ENCODE measurements around the gene EPB41L1.

The EPB41L1 gene

GRCh38 chr20:36217226-36217625 lies 62.7 kb downstream of the EPB41L1 start:
- POLR2A ChIA-PET = no interaction called here
- TF ChIP-seq, protein P1, sequence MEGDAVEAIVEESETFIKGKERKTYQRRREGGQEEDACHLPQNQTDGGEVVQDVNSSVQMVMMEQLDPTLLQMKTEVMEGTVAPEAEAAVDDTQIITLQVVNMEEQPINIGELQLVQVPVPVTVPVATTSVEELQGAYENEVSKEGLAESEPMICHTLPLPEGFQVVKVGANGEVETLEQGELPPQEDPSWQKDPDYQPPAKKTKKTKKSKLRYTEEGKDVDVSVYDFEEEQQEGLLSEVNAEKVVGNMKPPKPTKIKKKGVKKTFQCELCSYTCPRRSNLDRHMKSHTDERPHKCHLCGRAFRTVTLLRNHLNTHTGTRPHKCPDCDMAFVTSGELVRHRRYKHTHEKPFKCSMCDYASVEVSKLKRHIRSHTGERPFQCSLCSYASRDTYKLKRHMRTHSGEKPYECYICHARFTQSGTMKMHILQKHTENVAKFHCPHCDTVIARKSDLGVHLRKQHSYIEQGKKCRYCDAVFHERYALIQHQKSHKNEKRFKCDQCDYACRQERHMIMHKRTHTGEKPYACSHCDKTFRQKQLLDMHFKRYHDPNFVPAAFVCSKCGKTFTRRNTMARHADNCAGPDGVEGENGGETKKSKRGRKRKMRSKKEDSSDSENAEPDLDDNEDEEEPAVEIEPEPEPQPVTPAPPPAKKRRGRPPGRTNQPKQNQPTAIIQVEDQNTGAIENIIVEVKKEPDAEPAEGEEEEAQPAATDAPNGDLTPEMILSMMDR (IDR thresholded peaks at IDR 0.05; ENCODE audit: control extremely low read depth, extremely low read depth, low read depth, missing control alignments) = no peak
- CTCF ChIA-PET = interaction anchor here (1.1 to 4.4 kb wide), 5 partner anchors 10 to 222 kb away, joined by 4 to 31 read pairs (median 25); no protein-coding TSS in a partner anchor
- no peak for DNase-seq (ENCODE audit: extremely low spot score)

DNA sequence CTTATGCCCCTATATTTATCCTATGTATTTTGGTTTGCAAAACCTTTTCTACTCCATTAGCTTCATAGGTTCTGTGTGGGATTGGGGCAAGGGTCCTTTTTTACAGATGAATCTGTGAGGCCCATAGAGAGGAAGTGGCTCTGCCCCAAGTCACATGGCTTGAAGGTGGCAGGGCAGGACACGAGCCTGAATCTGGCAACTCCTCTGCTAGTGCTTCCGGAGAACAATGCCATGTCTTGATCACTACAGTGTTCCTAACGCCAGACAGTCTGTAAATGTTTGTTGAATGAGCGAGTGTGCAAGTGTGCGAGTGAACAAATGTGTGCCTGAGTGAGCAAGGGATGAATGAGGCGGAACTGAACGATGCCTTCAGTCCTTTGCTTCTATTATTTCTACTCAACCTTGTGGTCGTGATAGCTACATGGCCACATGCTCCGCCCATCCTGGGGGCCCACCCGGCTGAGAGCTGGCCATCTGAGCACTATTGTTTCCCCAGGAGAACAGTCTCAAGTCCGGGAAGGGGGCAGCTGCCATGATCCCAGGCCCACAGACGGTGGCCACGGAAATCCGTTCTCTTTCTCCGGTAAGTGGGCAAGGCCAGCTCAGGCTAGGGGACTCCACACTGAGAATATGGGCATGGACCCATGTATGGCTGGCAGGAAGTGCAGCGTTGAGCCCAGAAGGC lies 64.0 kb downstream of the EPB41L1 start:
- CTCF ChIA-PET = interaction anchor here (0.8 to 4.4 kb wide), 4 partner anchors 16 to 226 kb away, joined by 3 to 31 read pairs (median 26); no protein-coding TSS in a partner anchor
- DNase-seq (ENCODE audit: extremely low spot score) = no peak
- POLR2A ChIA-PET = no interaction called here
- TF ChIP-seq, protein P1 (IDR thresholded peaks at IDR 0.05; ENCODE audit: control extremely low read depth, extremely low read depth, low read depth, missing control alignments) = no peak

DNA sequence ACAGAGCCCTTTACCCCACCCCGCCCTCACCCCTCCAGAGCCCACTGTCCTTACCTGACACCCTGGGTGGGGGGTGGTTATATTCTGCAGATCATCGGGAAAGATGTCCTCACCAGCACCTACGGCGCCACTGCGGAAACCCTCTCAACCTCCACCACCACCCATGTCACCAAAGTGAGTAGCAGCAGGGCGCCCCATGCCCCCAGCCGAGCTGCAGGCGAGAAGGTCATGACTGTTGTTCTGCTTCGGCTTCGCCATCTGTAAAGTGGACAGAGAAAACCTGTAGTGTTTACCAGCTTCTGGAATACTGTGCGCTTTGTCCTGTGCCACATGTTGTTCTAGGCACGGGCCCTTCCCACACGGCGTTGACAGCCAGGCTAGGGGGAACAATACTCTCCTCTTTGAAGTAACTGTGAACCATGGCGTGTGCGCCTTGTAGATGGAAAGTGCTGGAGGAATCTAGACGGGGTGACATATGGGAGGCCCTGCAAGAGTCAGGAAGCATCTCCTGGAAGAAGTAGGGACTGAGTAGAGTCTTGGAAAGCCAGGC lies 65.2 kb downstream of the EPB41L1 start:
- ChIA-PET POLR2A (no interaction called here), CTCF (interaction anchor here (1.0 kb wide), 1 partner anchor 179 kb away, joined by 3 read pairs; no protein-coding TSS in a partner anchor)
- DNase-seq (ENCODE audit: extremely low spot score) = no peak
- TF ChIP-seq, protein P1 (IDR thresholded peaks at IDR 0.05; ENCODE audit: control extremely low read depth, extremely low read depth, low read depth, missing control alignments) = no peak

- TF ChIP-seq, protein P1 (IDR thresholded peaks at IDR 0.05; ENCODE audit: control extremely low read depth, extremely low read depth, low read depth, missing control alignments) = no peak
- ChIA-PET POLR2A (no interaction called here), CTCF (no interaction called here)
- DNase-seq (ENCODE audit: extremely low spot score) = no peak
Observed at GRCh38 chr20:36225666-36226065, 71.1 kb downstream of the EPB41L1 start.

DNA sequence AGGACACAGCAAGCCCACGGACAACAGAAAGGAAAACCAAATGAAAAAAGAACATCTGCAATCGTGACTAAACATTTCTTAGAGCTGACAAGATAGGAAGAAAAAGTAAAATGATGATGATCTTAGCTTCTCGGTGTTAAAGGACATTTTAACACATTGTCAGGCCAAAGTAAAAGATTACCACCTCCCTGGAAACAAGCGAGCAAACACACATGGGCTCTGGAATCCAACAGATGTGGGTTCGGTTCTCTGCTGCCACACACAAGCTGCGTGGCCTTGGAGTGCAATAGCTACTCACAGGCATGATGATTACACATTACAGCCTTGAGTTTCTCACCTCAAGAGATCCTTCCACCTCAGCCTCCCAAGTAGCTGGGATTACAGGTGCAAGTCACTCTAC lies 74.2 kb downstream of the EPB41L1 start:
- DNase-seq (ENCODE audit: extremely low spot score) = no peak
- CTCF ChIA-PET = interaction anchor here (0.9 to 1.5 kb wide), 6 partner anchors 16 to 211 kb away, joined by 3 to 4 read pairs (median 3); no protein-coding TSS in a partner anchor
- TF ChIP-seq, protein P1 (IDR thresholded peaks at IDR 0.05; ENCODE audit: control extremely low read depth, extremely low read depth, low read depth, missing control alignments) = no peak
- POLR2A ChIA-PET = no interaction called here

- TF ChIP-seq, protein P1 (IDR thresholded peaks at IDR 0.05; ENCODE audit: control extremely low read depth, extremely low read depth, low read depth, missing control alignments) = no peak
- POLR2A ChIA-PET = no interaction called here
- CTCF ChIA-PET = interaction anchor here (1.0 to 2.4 kb wide), 2 partner anchors 8 to 28 kb away, joined by 3 to 9 read pairs; no protein-coding TSS in a partner anchor
- no peak for DNase-seq (ENCODE audit: extremely low spot score)
Observed at GRCh38 chr20:36230019-36230418, 75.5 kb downstream of the EPB41L1 start.

Data from GM10248 (cell line).